ENCODE data around the gene TUBA4B. TPM values are rescaled to one million over a fixed set of nuclear protein-coding genes. Genes with fewer than 3 reads are reported as not detected.

Gene TUBA4B
- total RNA-seq, 4 donors from 2014 or later, result not detected

DNA sequence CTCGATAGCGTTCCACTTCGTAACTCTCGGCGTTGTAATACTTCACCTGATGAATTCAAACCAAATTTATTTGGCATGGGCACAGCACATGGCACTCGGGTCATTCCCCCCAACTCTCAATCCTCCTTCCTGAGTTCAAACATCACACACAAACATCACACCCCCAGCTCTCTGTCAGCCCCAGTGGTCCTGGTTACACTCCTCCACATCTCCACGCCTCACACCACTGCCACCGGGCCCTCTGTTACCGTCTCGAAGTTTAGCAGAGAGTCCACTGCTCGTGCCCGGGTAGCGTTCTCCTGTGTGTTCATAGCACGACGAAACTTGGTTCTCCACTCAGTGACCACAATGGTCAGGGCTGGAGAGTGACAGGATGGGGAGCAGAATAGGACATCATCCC is 38.9 kb upstream of the TUBA4B start:
- no peak for ATAC-seq (ENCODE audit: low FRiP score)
- TF ChIP-seq, protein P1, sequence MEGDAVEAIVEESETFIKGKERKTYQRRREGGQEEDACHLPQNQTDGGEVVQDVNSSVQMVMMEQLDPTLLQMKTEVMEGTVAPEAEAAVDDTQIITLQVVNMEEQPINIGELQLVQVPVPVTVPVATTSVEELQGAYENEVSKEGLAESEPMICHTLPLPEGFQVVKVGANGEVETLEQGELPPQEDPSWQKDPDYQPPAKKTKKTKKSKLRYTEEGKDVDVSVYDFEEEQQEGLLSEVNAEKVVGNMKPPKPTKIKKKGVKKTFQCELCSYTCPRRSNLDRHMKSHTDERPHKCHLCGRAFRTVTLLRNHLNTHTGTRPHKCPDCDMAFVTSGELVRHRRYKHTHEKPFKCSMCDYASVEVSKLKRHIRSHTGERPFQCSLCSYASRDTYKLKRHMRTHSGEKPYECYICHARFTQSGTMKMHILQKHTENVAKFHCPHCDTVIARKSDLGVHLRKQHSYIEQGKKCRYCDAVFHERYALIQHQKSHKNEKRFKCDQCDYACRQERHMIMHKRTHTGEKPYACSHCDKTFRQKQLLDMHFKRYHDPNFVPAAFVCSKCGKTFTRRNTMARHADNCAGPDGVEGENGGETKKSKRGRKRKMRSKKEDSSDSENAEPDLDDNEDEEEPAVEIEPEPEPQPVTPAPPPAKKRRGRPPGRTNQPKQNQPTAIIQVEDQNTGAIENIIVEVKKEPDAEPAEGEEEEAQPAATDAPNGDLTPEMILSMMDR (IDR thresholded peaks at IDR 0.05), result no peak
- no peak for DNase-seq (ENCODE audit: low spot score)

GRCh38 chr2:219214786-219215185 is 38.3 kb upstream of the TUBA4B start:
- TF ChIP-seq, protein P1 (IDR thresholded peaks at IDR 0.05), result no peak
- ATAC-seq (ENCODE audit: low FRiP score), result no peak
- no peak for DNase-seq (ENCODE audit: low spot score)

DNA sequence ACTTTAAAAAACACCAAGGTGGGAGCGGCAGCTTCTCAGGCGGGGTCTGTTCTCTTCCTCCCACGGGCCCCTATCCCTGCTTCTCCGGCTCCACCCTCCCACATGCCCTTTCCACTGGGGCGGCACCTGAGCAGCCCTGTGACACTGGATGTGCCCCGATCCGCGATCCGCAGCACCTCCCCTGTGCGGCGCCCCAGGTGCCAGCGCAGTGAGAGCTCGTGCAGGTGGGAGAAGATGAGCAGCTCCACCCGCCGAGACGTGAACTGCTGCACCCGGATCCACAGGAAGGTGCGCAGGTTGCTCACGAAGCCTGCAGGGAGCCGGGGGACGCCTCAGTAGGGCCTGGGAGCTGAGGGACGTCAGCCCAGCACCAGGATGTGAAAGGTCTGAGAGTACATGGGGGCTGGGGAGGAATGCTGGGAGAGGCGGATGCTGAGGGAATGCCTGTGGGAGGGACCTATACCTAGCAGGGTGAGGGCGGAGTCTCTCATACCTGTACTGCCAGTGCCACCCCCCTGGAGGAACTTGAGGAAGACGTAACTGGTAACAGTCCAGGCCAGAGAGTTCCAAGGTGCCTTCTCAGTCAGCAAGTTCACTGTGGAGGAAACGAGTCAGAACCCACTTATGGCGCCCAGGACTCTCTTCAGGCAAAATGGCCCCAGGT is 37.0 kb upstream of the TUBA4B start:
- TF ChIP-seq, protein P1 (IDR thresholded peaks at IDR 0.05), result no peak
- ATAC-seq (ENCODE audit: low FRiP score), result no peak

GRCh38 chr2:219216535-219216915 is 36.5 kb upstream of the TUBA4B start:
- DNase-seq (ENCODE audit: low spot score), result no peak
- TF ChIP-seq, protein P1 (IDR thresholded peaks at IDR 0.05), result no peak
- ATAC-seq (ENCODE audit: low FRiP score), result no peak

More for the DNA sequence above, 37.0 kb upstream of the TUBA4B start:
- no peak for DNase-seq (ENCODE audit: low spot score)

GRCh38 chr2:219218217-219218731 is 34.8 kb upstream of the TUBA4B start:
- no peak for DNase-seq (ENCODE audit: low spot score)
- peak; percentile 61 for ATAC-seq (ENCODE audit: low FRiP score)
- TF ChIP-seq, protein P1 (IDR thresholded peaks at IDR 0.05), result no peak

- TF ChIP-seq, protein P1 (IDR thresholded peaks at IDR 0.05), result no peak
- peak; percentile 89 for ATAC-seq (ENCODE audit: low FRiP score)
- peak; percentile 91 for DNase-seq (ENCODE audit: low spot score)
Observed at GRCh38 chr2:219218732-219219701, 34.0 kb upstream of the TUBA4B start, which contains the start of gene ABCB6. Gene ABCB6, minus strand, starts transcription at chr2:219218958. Its CDS starts 285 bp downstream, at chr2:219218673.

Measured in omental fat pad (tissue), 4 donors.